ENCODE data around the gene RSL1D1. TPM values are rescaled to one million over a fixed set of nuclear protein-coding genes. Genes with fewer than 3 reads are reported as not detected.
A peak's percentile ranks its signal among the peaks of the same experiment; 100 is the strongest.

The RSL1D1 gene
- total RNA-seq: 100 to 1,000 TPM; 224 to 237 TPM
- 195 TPM for polyA plus RNA-seq (2013, experiment 1 of 2)
- polyA plus RNA-seq (2013, experiment 2 of 2): 217 TPM
- total RNA-seq: 176 to 568 (median 277) reads per million in 172 experiments

- no peaks in the 10 kb centered on the region for H3K27me3 ChIP-seq (ENCODE audit: control insufficient read depth in 1 of 2, insufficient read depth in 2 of 2, low read length in 2 of 2)
- TF ChIP-seq CTCF (IDR thresholded peaks at IDR 0.05): no peak
- intact Hi-C loops (cut with DNase I, micrococcal nuclease): loop anchor here (1.0 to 5.0 kb wide), 7 partner anchors 54 to 216 kb away; partner anchors contain the start of genes GSPT1 (in 1 of the 2), SNX29 (in 1 of the 2), TXNDC11 (in 1 of the 2) and ZC3H7A (in 1 of the 2)
- peaks cover 61% of the 10 kb centered on the region for H3K36me3 Mint-ChIP-seq (ENCODE audit: low read depth)
- peaks cover 42% of the 10 kb centered on the region for H3K4me1 ChIP-seq (ENCODE audit: insufficient read depth, low read length)
- ATAC-seq (ENCODE audit: poor library complexity) (peak; percentile 85), DNase-seq (peak; percentile 87 to 98 (median 92))
- peak within 1 kb of the TSS; percentile 96 for H3K27ac Mint-ChIP-seq
- POLR2A ChIA-PET: interaction anchor here (0.5 to 4.2 kb wide), 11 partner anchors 54 to 254 kb away, joined by 3 to 32 read pairs (median 4); partner anchors contain the start of genes GSPT1, TXNDC11 and ZC3H7A
- H3K4me1 Mint-ChIP-seq (ENCODE audit: low read depth): peaks cover 68% of the 10 kb centered on the region
- H3K27me3 Mint-ChIP-seq: no peaks in the 10 kb centered on the region
- peak within 1 kb of the TSS; percentile 75 for H3K4me3 ChIP-seq (ENCODE audit: low read length)
- H3K9me3 ChIP-seq (ENCODE audit: control insufficient read depth in 1 of 2, insufficient read depth in 1 of 2, low read length in 2 of 2): no peaks in the 10 kb centered on the region
- peaks cover 29% of the 10 kb centered on the region for H3K36me3 ChIP-seq (ENCODE audit: insufficient read depth, low read length)
- no peaks in the 10 kb centered on the region for H3K9me3 Mint-ChIP-seq
- peak within 1 kb of the TSS; percentile 78 to 86 for H3K27ac ChIP-seq (ENCODE audit: low read depth in 1 of 2, low read length in 2 of 2)
- H3K4me3 Mint-ChIP-seq: peak within 1 kb of the TSS; percentile 97
- CTCF ChIA-PET: interaction anchor here (0.9 kb wide), 1 partner anchor 54 kb away, joined by 5 read pairs; the partner anchor contains the start of gene ZC3H7A
Observed at GRCh38 chr16:11851294-11852091, at the start of gene RSL1D1. Gene RSL1D1, minus strand, starts transcription at chr16:11851542. Its CDS starts 30 bp downstream, at chr16:11851512.

GRCh38 chr16:11901091-11901490 is 49.7 kb upstream of the RSL1D1 start:
- Histone ChIP-seq H3K9me3 (ENCODE audit: control insufficient read depth in 1 of 2, insufficient read depth in 1 of 2, low read length in 2 of 2) (no peaks in the 10 kb centered on the region), H3K27me3 (ENCODE audit: control insufficient read depth in 1 of 2, insufficient read depth in 2 of 2, low read length in 2 of 2) (no peaks in the 10 kb centered on the region), H3K4me3 (ENCODE audit: low read length) (no peak overlapping the region), H3K27ac (ENCODE audit: low read depth in 1 of 2, low read length in 2 of 2) (no peak overlapping the region), H3K4me1 (ENCODE audit: insufficient read depth, low read length) (peaks cover 25% of the 10 kb centered on the region), H3K36me3 (ENCODE audit: insufficient read depth, low read length) (peaks cover 31% of the 10 kb centered on the region)
- ChIA-PET POLR2A (no interaction called here), CTCF (interaction anchor here (0.8 to 1.4 kb wide), 2 partner anchors 166 to 167 kb away, joined by 3 read pairs; no protein-coding TSS in a partner anchor)
- Mint-ChIP-seq H3K36me3 (ENCODE audit: low read depth) (peaks cover 74% of the 10 kb centered on the region), H3K4me1 (ENCODE audit: low read depth) (peaks cover 66% of the 10 kb centered on the region), H3K9me3 (no peaks in the 10 kb centered on the region), H3K27ac (peak overlapping the region; percentile 6), H3K4me3 (no peak overlapping the region), H3K27me3 (no peaks in the 10 kb centered on the region)
- no peak for DNase-seq
- no peak for ATAC-seq (ENCODE audit: poor library complexity)
- no peak for TF ChIP-seq CTCF (IDR thresholded peaks at IDR 0.05)
- intact Hi-C loops (cut with DNase I, micrococcal nuclease): no loop called here

GRCh38 chr16:11896486-11897176 is 45.3 kb upstream of the RSL1D1 start:
- no peak for DNase-seq
- Histone ChIP-seq H3K36me3 (ENCODE audit: insufficient read depth, low read length) (peaks cover 49% of the 10 kb centered on the region), H3K27ac (ENCODE audit: low read depth in 1 of 2, low read length in 2 of 2) (no peak overlapping the region), H3K27me3 (ENCODE audit: control insufficient read depth in 1 of 2, insufficient read depth in 2 of 2, low read length in 2 of 2) (no peaks in the 10 kb centered on the region), H3K4me3 (ENCODE audit: low read length) (no peak overlapping the region), H3K4me1 (ENCODE audit: insufficient read depth, low read length) (peaks cover 20% of the 10 kb centered on the region), H3K9me3 (ENCODE audit: control insufficient read depth in 1 of 2, insufficient read depth in 1 of 2, low read length in 2 of 2) (no peaks in the 10 kb centered on the region)
- ChIA-PET CTCF (no interaction called here), POLR2A (no interaction called here)
- H3K36me3 Mint-ChIP-seq (ENCODE audit: low read depth): peaks cover 74% of the 10 kb centered on the region
- no peak for ATAC-seq (ENCODE audit: poor library complexity)
- H3K4me1 Mint-ChIP-seq (ENCODE audit: low read depth): peaks cover 52% of the 10 kb centered on the region
- H3K4me3 Mint-ChIP-seq: no peak overlapping the region
- no peak for TF ChIP-seq CTCF (IDR thresholded peaks at IDR 0.05)
- no peaks in the 10 kb centered on the region for H3K27me3 Mint-ChIP-seq
- intact Hi-C loops (cut with DNase I, micrococcal nuclease): loop anchor here in 1 of 2 experiments (2.0 kb wide), 1 partner anchor 16 kb away; no protein-coding TSS in a partner anchor
- H3K27ac Mint-ChIP-seq: no peak overlapping the region
- H3K9me3 Mint-ChIP-seq: no peaks in the 10 kb centered on the region
